ENCODE results near the gene CADM2.

CADM2 gene

GRCh38 chr3:84985795-84986194, 27.0 kb downstream of the CADM2 start:
- no peak for DNase-seq

GRCh38 chr3:84987706-84988504, 29.1 kb downstream of the CADM2 start:
- DNase-seq = no peak

GRCh38 chr3:84989102-84989501, 30.3 kb downstream of the CADM2 start:
- no peak for DNase-seq

GRCh38 chr3:84991422-84991900, 32.7 kb downstream of the CADM2 start:
- DNase-seq = no peak

GRCh38 chr3:84993956-84994355, 35.2 kb downstream of the CADM2 start:
- DNase-seq = no peak

- DNase-seq = no peak
These were observed 39.8 kb downstream of the CADM2 start for GRCh38 chr3:84998545-84998944.

- DNase-seq = no peak
These were observed 44.7 kb downstream of the CADM2 start for GRCh38 chr3:85003479-85003878.

- DNase-seq = no peak
These were observed 45.4 kb downstream of the CADM2 start for GRCh38 chr3:85004147-85004546.

GRCh38 chr3:85005946-85006345, 47.2 kb downstream of the CADM2 start:
- no peak for DNase-seq

- no peak for DNase-seq
These were observed 48.7 kb downstream of the CADM2 start for GRCh38 chr3:85007195-85008094.

- DNase-seq = no peak
These were observed 62.0 kb downstream of the CADM2 start for GRCh38 chr3:85020828-85021227.

- no peak for DNase-seq
These were observed 71.3 kb downstream of the CADM2 start for GRCh38 chr3:85030052-85030451.

- no peak for DNase-seq
These were observed 78.4 kb downstream of the CADM2 start for GRCh38 chr3:85037203-85037602.

GRCh38 chr3:85041001-85041400, 82.2 kb downstream of the CADM2 start:
- no peak for DNase-seq

GRCh38 chr3:85041562-85042055, 82.8 kb downstream of the CADM2 start:
- DNase-seq = no peak

GRCh38 chr3:85050821-85051220, 92.0 kb downstream of the CADM2 start:
- DNase-seq = no peak

- DNase-seq = no peak
These were observed 93.0 kb downstream of the CADM2 start for GRCh38 chr3:85051786-85052185.

- DNase-seq = no peak
These were observed 94.8 kb downstream of the CADM2 start for GRCh38 chr3:85053626-85054025.

- DNase-seq = no peak
These were observed 95.8 kb downstream of the CADM2 start for GRCh38 chr3:85054579-85054978.

GRCh38 chr3:85068911-85069310, 110.1 kb downstream of the CADM2 start:
- no peak for DNase-seq

GRCh38 chr3:85074003-85074402, 115.2 kb downstream of the CADM2 start:
- no peak for DNase-seq

- no peak for DNase-seq
These were observed 116.9 kb downstream of the CADM2 start for GRCh38 chr3:85075663-85076062.

- no peak for DNase-seq
These were observed 118.2 kb downstream of the CADM2 start for GRCh38 chr3:85077018-85077417.
